Keratinocyte (primary cell): ENCODE measurements around the gene NSUN2.

ENCODE experiments used
- CTCF ChIP-seq, 3 experiments: IDR thresholded peaks in 1 of 3; conservative IDR thresholded peaks in 1 of 3; optimal IDR thresholded peaks in 1 of 3; 2 replicates in 2 of 3; 3 replicates in 1 of 3; pipeline versions ENCODE3 to v1.5.1; 2011; ENCODE audit warnings: low read length in 3 of 3, mild to moderate bottlenecking in 3 of 3, moderate library complexity in 2 of 3, control low read depth in 1 of 3, inconsistent platforms in 1 of 3; ENCODE audit not compliant: insufficient read depth in 2 of 3; ENCODE audit errors: extremely low read depth in 1 of 3
- EZH2 ChIP-seq: IDR thresholded peaks from one replicate; pipeline ENCODE4 v1.6.1; 2012; ENCODE audit warnings: inconsistent platforms, mild to moderate bottlenecking, low read length, moderate library complexity

- TF ChIP-seq CTCF (optimal IDR thresholded peaks at IDR 0.05 in 1 of 3, IDR thresholded peaks at IDR 0.05 in 1 of 3, conservative IDR thresholded peaks at IDR 0.05 in 1 of 3; ENCODE audit: extremely low read depth in 1 of 3, insufficient read depth in 2 of 3, low read length in 3 of 3) (no peak), EZH2 (no peak)
Observed at GRCh38 chr5:6578676-6579343, 54.0 kb downstream of the NSUN2 start.
